Suprapubic skin (tissue), 4 donors: Measurements from ENCODE around the gene SMCO4. TPM values are rescaled to one million over a fixed set of nuclear protein-coding genes. Genes with fewer than 3 reads are reported as not detected.

Experiments used
- DNase-seq, 2 donors: peaks; one replicate each; pipeline ENCODE4 v3.0.0-alpha.2; 2019; ENCODE audit warnings: low spot score in 2 of 2
- H3K27ac ChIP-seq: fragments of 200-600 bp; sonication (generic); one replicate; pipeline ENCODE4 v1.5.1; 2019
- H3K27me3 ChIP-seq: fragments of 200-600 bp; sonication (generic); one replicate; pipeline ENCODE4 v1.5.1; 2019
- H3K36me3 ChIP-seq: fragments of 200-600 bp; sonication (generic); one replicate; pipeline ENCODE4 v1.5.1; 2019
- H3K4me1 ChIP-seq: fragments of 200-600 bp; sonication (generic); one replicate; pipeline ENCODE4 v1.5.1; 2019
- H3K4me3 ChIP-seq: fragments of 200-600 bp; sonication (generic); one replicate; pipeline ENCODE4 v1.5.1; 2019; ENCODE audit warnings: mild to moderate bottlenecking
- H3K9me3 ChIP-seq: fragments of 200-600 bp; sonication (generic); one replicate; pipeline ENCODE4 v1.5.1; 2019
- EP300 ChIP-seq: sonication (generic); formaldehyde crosslinking; IDR thresholded peaks from one replicate; pipeline ENCODE4 v1.6.1; 2017; ENCODE audit warnings: antibody characterized with exemption
- POLR2A ChIP-seq, 2 donors: fragments of 450-650 bp; IDR thresholded peaks; one replicate each; pipeline ENCODE4 v1.6.1; 2017; ENCODE audit warnings: antibody characterized with exemption in 2 of 2, mild to moderate bottlenecking in 2 of 2, moderate library complexity in 2 of 2
- POLR2AphosphoS5 ChIP-seq, 3 donors: sonication (generic); formaldehyde crosslinking; IDR thresholded peaks; one replicate each; pipeline ENCODE4 v1.6.1; 2017; ENCODE audit warnings: antibody characterized with exemption in 3 of 3
- WGBS: methylation state at CpG from one replicate; pipeline ENCODE4 v1.1.5; 2018; 5-methylcytosine and 5-hydroxymethylcytosine counted together
- total RNA-seq, 4 donors: library from RNA; depleted of rRNA; stranded (reverse); fragments of >200 nt; gene quantifications; one replicate each; pipeline ENCODE4 v1.1.0, GENCODE V29; 2016
- TF ChIP-seq, protein P1 (sequence below), 2 donors: fragments of 200-600 bp in 1 of 2; fragments of 450-650 bp in 1 of 2; sonication (generic) in 1 of 2; IDR thresholded peaks; one replicate each; pipeline ENCODE4 v1.5.1; 2016 to 2019; ENCODE audit warnings: antibody characterized with exemption in 2 of 2, mild to moderate bottlenecking in 1 of 2, moderate library complexity in 1 of 2

SMCO4 gene
- total RNA-seq, 4 donors from 2014 or later, result 12.1 to 53.1 (median 26.9) TPM

- Histone ChIP-seq H3K27me3 (no peaks in the 10 kb centered on the region), H3K36me3 (peaks cover 4% of the 10 kb centered on the region), H3K9me3 (no peaks in the 10 kb centered on the region), H3K27ac (no peak overlapping the region), H3K4me3 (no peak overlapping the region), H3K4me1 (peaks cover 6% of the 10 kb centered on the region)
- TF ChIP-seq, protein P1, sequence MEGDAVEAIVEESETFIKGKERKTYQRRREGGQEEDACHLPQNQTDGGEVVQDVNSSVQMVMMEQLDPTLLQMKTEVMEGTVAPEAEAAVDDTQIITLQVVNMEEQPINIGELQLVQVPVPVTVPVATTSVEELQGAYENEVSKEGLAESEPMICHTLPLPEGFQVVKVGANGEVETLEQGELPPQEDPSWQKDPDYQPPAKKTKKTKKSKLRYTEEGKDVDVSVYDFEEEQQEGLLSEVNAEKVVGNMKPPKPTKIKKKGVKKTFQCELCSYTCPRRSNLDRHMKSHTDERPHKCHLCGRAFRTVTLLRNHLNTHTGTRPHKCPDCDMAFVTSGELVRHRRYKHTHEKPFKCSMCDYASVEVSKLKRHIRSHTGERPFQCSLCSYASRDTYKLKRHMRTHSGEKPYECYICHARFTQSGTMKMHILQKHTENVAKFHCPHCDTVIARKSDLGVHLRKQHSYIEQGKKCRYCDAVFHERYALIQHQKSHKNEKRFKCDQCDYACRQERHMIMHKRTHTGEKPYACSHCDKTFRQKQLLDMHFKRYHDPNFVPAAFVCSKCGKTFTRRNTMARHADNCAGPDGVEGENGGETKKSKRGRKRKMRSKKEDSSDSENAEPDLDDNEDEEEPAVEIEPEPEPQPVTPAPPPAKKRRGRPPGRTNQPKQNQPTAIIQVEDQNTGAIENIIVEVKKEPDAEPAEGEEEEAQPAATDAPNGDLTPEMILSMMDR (IDR thresholded peaks at IDR 0.05), result no peak
- TF ChIP-seq EP300, result no peak
- no peak for TF ChIP-seq POLR2A (IDR thresholded peaks at IDR 0.05)
- no peak for TF ChIP-seq POLR2AphosphoS5 (IDR thresholded peaks at IDR 0.05)
- 43% methylated on average over 5 of the region's 5 CpGs for WGBS
- no peak for DNase-seq
These were observed 52.1 kb downstream of the SMCO4 start for GRCh38 chr11:93490996-93491618.

DNA sequence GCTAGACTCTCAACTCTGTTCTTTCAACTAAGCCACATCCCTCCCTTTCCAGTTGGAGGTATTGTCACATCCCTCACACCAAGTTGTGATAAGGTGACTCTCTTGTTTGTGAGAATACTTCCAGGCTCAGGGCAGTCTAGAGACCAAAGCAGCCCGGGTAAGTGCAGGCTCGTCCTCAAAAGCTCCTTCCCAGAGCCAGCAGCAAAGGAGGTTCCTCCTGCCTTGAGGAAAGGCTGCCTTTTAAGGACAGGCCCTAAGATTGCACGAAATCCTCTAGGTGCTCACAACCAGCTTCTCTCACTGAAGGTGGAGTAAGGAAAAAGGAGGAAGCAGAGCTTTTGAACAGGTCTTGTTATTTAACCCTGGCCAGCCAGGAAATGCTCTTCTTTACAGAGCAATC, 53.4 kb downstream of the SMCO4 start:
- no peak overlapping the region for H3K27ac ChIP-seq
- 75% methylated on average over 3 of the region's 3 CpGs for WGBS

DNA sequence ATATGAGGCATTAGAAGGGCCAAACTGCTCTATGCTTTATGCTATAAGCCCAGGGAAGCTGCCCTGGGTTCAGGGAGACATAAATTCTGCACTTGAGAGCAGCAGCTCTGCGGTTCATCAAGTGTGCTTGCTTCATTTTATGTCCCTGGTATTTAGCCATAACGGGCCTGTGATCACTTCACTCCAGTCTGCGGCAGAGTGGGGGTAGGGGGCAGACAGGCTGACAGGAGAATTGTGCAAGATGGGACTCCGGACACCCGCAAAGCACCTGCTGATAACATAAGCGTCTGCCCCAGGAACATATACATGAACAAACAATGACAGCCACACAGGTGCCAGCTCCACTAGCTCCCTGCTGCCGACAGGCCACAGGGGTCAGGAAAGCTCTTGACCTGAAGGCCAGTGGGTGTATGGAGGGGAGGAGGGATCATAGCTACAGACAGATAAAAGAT, 56.1 kb downstream of the SMCO4 start:
- H3K27me3 ChIP-seq, result no peaks in the 10 kb centered on the region
- 72% methylated on average over 7 of the region's 7 CpGs for WGBS
- peaks cover 13% of the 10 kb centered on the region for H3K4me1 ChIP-seq
- TF ChIP-seq, protein P1 (IDR thresholded peaks at IDR 0.05), result no peak
- TF ChIP-seq POLR2A (IDR thresholded peaks at IDR 0.05) (no peak), POLR2AphosphoS5 (IDR thresholded peaks at IDR 0.05) (no peak), EP300 (no peak)
- H3K9me3 ChIP-seq, result no peaks in the 10 kb centered on the region
- no peak for DNase-seq
- no peak overlapping the region for H3K4me3 ChIP-seq
- H3K36me3 ChIP-seq, result no peaks in the 10 kb centered on the region
- no peak overlapping the region for H3K27ac ChIP-seq

More for the DNA sequence above, 53.4 kb downstream of the SMCO4 start:
- DNase-seq, result no peak
- H3K27me3 ChIP-seq, result no peaks in the 10 kb centered on the region
- H3K4me3 ChIP-seq, result no peak overlapping the region
- no peaks in the 10 kb centered on the region for H3K36me3 ChIP-seq
- H3K9me3 ChIP-seq, result no peaks in the 10 kb centered on the region
- H3K4me1 ChIP-seq, result peaks cover 10% of the 10 kb centered on the region
- TF ChIP-seq, protein P1 (IDR thresholded peaks at IDR 0.05), result no peak
- TF ChIP-seq EP300, result no peak

GRCh38 chr11:93485983-93486382, 57.2 kb downstream of the SMCO4 start:
- H3K4me1 ChIP-seq, result peaks cover 19% of the 10 kb centered on the region
- no peaks in the 10 kb centered on the region for H3K36me3 ChIP-seq
- TF ChIP-seq, protein P1 (IDR thresholded peaks at IDR 0.05), result no peak
- TF ChIP-seq POLR2A (IDR thresholded peaks at IDR 0.05) (no peak), EP300 (no peak)
- no peak overlapping the region for H3K27ac ChIP-seq
- DNase-seq, result no peak
- 90% methylated on average over 2 of the region's 2 CpGs for WGBS
- no peaks in the 10 kb centered on the region for H3K9me3 ChIP-seq
- no peaks in the 10 kb centered on the region for H3K27me3 ChIP-seq
- no peak overlapping the region for H3K4me3 ChIP-seq

GRCh38 chr11:93484716-93485115, 58.5 kb downstream of the SMCO4 start:
- Histone ChIP-seq H3K4me1 (peaks cover 18% of the 10 kb centered on the region), H3K36me3 (no peaks in the 10 kb centered on the region), H3K27ac (no peak overlapping the region), H3K4me3 (no peak overlapping the region), H3K9me3 (no peaks in the 10 kb centered on the region), H3K27me3 (no peaks in the 10 kb centered on the region)
- 49% methylated on average over 3 of the region's 3 CpGs for WGBS
- TF ChIP-seq, protein P1 (IDR thresholded peaks at IDR 0.05), result no peak
- TF ChIP-seq POLR2A (IDR thresholded peaks at IDR 0.05), result no peak
- no peak for TF ChIP-seq EP300
- TF ChIP-seq POLR2AphosphoS5 (IDR thresholded peaks at IDR 0.05), result no peak
- DNase-seq, result no peak
